Measurements from ENCODE around the gene EXPH5. TPM values are rescaled to one million over a fixed set of nuclear protein-coding genes. Genes with fewer than 3 reads are reported as not detected.

EXPH5 gene
- total RNA-seq, 2 donors from 2014 or later: 6.6 to 17.3 TPM

- no peak for DNase-seq (ENCODE audit: low spot score)
- H3K36me3 ChIP-seq: no peaks in the 10 kb centered on the region
- intact Hi-C loops (cut with DNase I): no loop called here
- no peak overlapping the region for H3K27ac ChIP-seq
- no peaks in the 10 kb centered on the region for H3K27me3 ChIP-seq (replicated peaks; ENCODE audit: insufficient read depth)
- H3K4me3 ChIP-seq: no peak overlapping the region
- 42% methylated on average over 2 of the region's 2 CpGs for WGBS
- H3K9me3 ChIP-seq: no peaks in the 10 kb centered on the region
- TF ChIP-seq, protein P1, sequence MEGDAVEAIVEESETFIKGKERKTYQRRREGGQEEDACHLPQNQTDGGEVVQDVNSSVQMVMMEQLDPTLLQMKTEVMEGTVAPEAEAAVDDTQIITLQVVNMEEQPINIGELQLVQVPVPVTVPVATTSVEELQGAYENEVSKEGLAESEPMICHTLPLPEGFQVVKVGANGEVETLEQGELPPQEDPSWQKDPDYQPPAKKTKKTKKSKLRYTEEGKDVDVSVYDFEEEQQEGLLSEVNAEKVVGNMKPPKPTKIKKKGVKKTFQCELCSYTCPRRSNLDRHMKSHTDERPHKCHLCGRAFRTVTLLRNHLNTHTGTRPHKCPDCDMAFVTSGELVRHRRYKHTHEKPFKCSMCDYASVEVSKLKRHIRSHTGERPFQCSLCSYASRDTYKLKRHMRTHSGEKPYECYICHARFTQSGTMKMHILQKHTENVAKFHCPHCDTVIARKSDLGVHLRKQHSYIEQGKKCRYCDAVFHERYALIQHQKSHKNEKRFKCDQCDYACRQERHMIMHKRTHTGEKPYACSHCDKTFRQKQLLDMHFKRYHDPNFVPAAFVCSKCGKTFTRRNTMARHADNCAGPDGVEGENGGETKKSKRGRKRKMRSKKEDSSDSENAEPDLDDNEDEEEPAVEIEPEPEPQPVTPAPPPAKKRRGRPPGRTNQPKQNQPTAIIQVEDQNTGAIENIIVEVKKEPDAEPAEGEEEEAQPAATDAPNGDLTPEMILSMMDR (IDR thresholded peaks at IDR 0.05): no peak
- TF ChIP-seq POLR2A (IDR thresholded peaks at IDR 0.05) (no peak), POLR2AphosphoS5 (IDR thresholded peaks at IDR 0.05) (no peak)
- no peaks in the 10 kb centered on the region for H3K4me1 ChIP-seq (replicated peaks)
Observed at GRCh38 chr11:108500721-108501120, 92.8 kb downstream of the EXPH5 start.

GRCh38 chr11:108500169-108500568, 93.4 kb downstream of the EXPH5 start:
- no peaks in the 10 kb centered on the region for H3K27me3 ChIP-seq (replicated peaks; ENCODE audit: insufficient read depth)
- WGBS: 55% methylated on average over 4 of the region's 4 CpGs
- no peak for DNase-seq (ENCODE audit: low spot score)
- no peaks in the 10 kb centered on the region for H3K36me3 ChIP-seq
- H3K4me3 ChIP-seq: no peak overlapping the region
- H3K4me1 ChIP-seq (replicated peaks): no peaks in the 10 kb centered on the region
- intact Hi-C loops (cut with DNase I): no loop called here
- no peak overlapping the region for H3K27ac ChIP-seq
- no peaks in the 10 kb centered on the region for H3K9me3 ChIP-seq
- TF ChIP-seq, protein P1 (IDR thresholded peaks at IDR 0.05): no peak
- TF ChIP-seq POLR2AphosphoS5 (IDR thresholded peaks at IDR 0.05) (no peak), POLR2A (IDR thresholded peaks at IDR 0.05) (no peak)

DNA sequence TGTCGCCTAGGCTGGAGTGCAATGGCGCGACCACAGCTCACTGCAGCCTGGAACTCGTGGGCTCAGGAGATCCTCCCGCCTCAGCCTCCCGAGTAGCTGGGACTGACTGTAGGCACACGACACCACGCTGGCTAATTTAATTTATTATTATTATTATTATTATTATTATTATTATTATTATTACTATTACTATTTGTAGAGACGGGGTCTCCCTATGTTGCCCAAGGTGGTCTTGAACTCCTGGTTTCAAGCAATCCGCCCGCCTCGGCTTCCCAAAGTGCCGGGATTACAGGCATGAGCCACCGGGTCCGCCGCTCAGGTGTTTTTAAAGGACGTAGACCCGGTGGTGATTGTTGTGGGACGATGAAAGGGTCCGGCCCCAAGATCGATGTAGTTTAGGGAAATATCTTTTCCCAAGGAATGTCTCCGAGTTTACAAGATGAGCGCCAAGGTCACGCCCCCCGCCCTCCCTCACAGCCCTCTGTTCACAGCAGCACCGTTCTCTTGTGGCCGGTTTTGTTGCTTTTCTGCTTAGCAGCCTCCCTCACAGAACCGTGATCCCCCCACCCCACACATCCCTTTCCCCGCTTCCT, 94.7 kb downstream of the EXPH5 start:
- TF ChIP-seq, protein P1 (IDR thresholded peaks at IDR 0.05): no peak
- TF ChIP-seq POLR2AphosphoS5 (IDR thresholded peaks at IDR 0.05) (no peak), POLR2A (IDR thresholded peaks at IDR 0.05) (no peak)
- Histone ChIP-seq H3K36me3 (no peaks in the 10 kb centered on the region), H3K4me1 (replicated peaks) (no peaks in the 10 kb centered on the region), H3K27ac (peak overlapping the region; percentile 95), H3K4me3 (peak overlapping the region; percentile 68 to 74), H3K9me3 (no peaks in the 10 kb centered on the region), H3K27me3 (replicated peaks; ENCODE audit: insufficient read depth) (no peaks in the 10 kb centered on the region)
- DNase-seq (ENCODE audit: low spot score): no peak
- WGBS: 68% methylated on average over 29 of the region's 29 CpGs
- intact Hi-C loops (cut with DNase I): loop anchor here (10.0 kb wide), 3 partner anchors 166 to 374 kb away; partner anchors contain the start of genes ACAT1, ATM, DDX10 and NPAT

GRCh38 chr11:108498046-108498815, 95.3 kb downstream of the EXPH5 start, which contains the start of gene POGLUT3:
Gene POGLUT3, minus strand, starts transcription at chr11:108498384. Its CDS starts 18 bp downstream, at chr11:108498366.
- Histone ChIP-seq H3K36me3 (no peaks in the 10 kb centered on the region), H3K4me3 (peak within 1 kb of the TSS; percentile 68 to 74), H3K4me1 (replicated peaks) (no peaks in the 10 kb centered on the region), H3K9me3 (no peaks in the 10 kb centered on the region), H3K27me3 (replicated peaks; ENCODE audit: insufficient read depth) (no peaks in the 10 kb centered on the region), H3K27ac (peak within 1 kb of the TSS; percentile 95)
- intact Hi-C loops (cut with DNase I): loop anchor here (10.0 kb wide), 3 partner anchors 167 to 373 kb away; partner anchors contain the start of genes ACAT1, ATM, DDX10 and NPAT
- 0% methylated on average over 54 of the region's 84 CpGs for WGBS
- peak; percentile 29 for DNase-seq (ENCODE audit: low spot score)
- TF ChIP-seq, protein P1 (IDR thresholded peaks at IDR 0.05): peak in 2 of 4 experiments; percentile 3 to 17
- TF ChIP-seq POLR2A (IDR thresholded peaks at IDR 0.05) (no peak), POLR2AphosphoS5 (IDR thresholded peaks at IDR 0.05) (peak; percentile 13)

All from prostate gland (tissue), 2 donors.